ENCODE measurements around the gene ZNF576. TPM values are rescaled to one million over a fixed set of nuclear protein-coding genes. Genes with fewer than 3 reads are reported as not detected.

The ZNF576 gene, protein sequence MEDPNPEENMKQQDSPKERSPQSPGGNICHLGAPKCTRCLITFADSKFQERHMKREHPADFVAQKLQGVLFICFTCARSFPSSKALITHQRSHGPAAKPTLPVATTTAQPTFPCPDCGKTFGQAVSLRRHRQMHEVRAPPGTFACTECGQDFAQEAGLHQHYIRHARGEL
- total RNA-seq: 8.9 and 16.0 TPM in 2 replicates

DNA sequence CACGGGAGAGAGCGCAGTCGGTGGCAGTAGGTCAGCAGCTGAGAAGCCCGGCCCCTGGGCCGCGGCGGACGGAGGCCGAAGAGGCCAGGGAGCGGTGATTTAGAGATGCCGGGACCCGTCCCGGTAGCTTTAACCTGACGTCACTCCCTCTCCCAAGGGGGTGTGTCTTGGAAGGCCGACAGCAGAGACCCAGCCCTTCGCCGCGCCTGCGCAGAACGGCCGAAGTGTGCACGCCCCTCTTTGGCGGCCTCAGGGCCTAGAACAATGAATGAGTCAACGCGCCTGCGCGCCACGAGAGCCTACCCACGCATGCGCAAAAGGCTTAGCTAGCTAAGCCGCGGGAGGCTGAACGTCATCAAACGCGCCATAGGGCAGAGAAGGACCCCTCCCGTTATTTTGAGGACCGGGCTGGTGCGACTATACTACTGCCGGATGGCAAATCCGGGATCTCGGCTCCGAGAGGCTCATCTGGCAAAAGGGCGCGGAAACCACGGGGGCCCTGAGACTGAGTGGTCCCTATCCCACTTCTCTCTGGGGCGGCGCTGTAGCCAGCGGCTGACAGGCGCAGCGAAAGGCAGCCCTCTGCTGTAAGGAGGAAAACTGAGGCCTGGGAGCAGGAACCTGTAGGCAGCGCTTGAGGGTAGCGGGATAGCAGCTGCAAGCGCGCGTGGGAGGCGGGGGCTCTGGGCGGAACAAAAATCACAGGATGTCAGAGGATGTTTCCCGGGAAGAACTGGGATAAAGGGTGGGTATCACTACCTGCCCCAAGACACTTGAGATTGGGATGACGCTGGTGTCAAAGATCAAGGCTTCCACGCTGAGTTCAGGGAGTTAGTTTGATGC lies at the start of gene ZNF576, which contains the start of gene IRGQ:
TSS of gene ZNF576 (plus strand) at position 597 of the 843 bp plus-strand sequence. CDS start 514 bp downstream, outside the sequence.
TSS of gene IRGQ (minus strand) at position 136 of the 843 bp plus-strand sequence. CDS start 796 bp downstream, outside the sequence.

DNA sequence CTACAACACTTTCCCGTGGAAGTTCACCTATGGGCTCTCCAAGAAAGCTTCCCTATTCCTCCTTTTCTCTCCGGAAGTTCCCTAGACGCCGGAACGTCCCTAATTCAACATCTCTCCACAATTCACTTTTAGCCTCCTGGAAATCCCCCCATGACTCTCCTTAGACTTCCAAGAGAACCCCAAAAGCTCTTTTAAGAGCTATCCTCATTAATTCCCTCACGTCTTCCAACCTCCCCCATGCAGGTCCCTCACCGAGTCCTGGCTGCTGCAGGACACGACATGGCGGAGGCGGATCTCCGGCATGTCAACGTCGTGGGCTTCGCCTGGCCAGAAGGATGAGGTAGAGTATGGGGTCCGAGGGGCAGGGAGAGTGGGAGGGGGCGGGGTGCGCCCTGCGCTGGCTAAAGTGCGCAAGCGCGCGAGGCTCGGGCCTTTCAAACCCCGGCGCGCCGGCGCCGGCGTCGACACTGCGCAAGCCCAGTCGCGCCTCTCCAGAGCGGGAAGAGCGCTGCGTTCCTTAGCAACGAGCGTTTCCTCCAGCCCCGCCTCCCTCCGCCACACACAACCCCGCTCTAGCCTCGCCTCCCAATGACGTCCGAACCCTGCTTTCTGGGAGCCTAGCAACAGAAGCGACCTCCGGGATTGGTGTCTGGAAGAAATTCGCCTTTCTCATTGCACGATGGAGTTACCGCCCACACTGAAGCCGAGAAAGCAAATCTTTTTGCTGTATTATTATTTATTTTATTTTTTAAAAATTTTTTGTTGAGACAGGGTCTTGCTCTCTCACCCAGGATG lies 21.0 kb upstream of the ZNF576 start, which contains the start of the genes PINLYP and XRCC1:
TSS of gene PINLYP (plus strand) at position 646 of the 795 bp plus-strand sequence. CDS start 1,391 bp downstream, outside the sequence.
TSS of gene XRCC1 (minus strand) at position 372 of the 795 bp plus-strand sequence. CDS start at position 303, 69 bp downstream.

DNA sequence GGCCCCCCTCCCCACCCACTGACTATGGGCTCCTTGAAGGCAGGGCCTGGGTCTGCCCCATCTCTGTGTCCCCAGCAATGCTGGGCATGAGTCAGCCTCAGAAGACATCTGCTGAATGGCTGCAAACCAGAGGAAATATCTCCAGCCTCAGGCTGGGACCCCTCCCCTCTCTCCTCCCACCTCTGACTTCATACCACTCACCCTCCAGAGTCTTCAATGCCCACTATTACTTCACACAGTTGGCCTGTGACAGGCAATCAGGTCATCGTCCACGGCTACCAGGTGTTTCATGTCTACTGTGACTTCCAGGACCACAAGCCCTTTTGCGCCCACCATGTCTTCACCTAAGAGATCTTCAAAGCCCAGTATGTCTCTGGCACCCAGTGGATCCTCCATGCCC lies 15.4 kb downstream of the ZNF576 start, which contains the start of gene SRRM5:
TSS of gene SRRM5 (plus strand) at position 301 of the 400 bp plus-strand sequence. CDS start at position 335, 34 bp downstream.

DNA sequence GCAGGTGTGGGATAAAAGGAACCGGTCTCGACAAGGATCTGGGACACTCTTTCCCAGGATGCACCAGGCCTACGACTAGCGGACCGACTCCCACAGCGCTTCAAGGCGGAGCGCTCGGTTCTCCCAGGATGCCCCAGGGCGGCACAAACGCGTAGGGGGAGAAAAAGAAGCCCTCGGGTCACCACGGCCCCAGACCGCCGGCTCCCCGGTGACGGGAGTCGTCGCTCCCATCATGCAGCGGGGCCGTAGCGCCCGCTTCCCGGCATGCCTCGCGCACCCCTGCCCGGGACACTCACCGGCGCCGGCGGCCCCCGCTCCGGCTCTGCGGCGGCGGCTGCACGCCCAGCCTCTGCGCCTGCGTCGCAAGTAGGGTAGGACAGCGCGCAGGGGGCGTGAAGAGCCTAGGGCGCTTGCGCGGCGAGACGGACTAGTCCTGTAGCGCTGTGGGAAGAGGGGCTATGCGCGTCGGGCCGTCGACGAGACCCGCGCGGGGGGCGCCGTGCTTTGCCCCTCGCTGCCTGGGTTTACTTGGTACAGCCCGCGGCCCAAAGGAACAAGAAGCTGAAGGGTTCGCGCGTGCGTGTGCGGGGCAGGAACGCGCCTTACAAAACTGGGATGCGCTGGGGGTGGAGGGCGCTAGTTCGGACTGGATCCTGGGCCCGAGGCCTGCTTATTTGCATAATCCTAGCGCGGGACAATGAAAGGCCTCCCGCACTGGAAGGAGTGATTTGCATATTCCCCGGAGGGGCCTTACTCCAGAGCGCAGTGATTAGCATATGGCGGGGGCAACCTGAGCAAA lies 23.1 kb downstream of the ZNF576 start, which contains the start of gene ZNF428:
TSS of gene ZNF428 (minus strand) at position 368 of the 799 bp plus-strand sequence. CDS start 5,325 bp downstream, outside the sequence.

DNA sequence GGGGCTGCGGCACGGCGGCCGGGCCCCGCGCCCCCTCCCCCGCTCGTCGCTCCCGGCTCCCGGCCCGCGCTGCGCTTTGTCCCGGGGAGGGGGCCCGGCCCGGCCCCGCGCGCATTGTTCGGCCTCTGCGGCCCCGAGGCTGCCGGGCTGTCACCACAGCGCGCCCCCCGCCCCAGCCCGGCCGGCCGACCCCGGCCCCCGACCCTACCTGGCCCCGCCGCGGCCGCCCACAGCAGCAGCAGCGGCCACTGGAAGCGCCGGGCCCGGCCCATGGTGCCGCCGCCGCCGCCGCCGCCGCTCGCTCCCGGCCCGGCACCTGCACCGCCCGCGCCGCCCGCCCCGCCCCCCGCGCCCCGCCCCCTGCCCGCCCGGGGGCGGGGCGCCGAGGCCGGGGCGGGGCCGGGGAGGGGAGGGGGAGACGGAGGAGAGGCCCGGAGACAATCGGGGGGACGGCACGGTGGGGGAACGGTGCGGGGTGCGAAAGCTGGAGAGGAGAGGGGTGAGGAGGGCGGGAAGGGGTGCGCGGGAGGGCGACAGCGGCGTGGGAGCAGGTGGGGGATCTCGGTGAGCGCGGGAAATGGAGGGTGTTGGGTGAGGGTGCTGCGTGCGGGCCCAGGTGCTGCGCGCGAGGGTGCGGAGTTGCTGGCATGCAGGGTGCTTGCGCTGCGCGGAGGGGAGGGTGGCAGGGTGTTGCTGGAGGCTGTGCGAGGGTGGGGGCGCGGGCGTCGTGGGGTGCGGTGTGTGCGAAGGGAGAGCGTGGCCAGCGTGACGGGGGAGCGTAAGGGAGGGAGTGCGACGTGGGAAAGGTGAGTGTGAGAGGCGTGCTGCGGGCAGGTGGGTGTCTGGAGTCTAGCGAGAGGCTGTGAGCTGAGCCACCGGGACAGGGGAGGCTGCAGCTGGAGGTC lies 43.4 kb downstream of the ZNF576 start, which contains the start of gene CADM4:
TSS of gene CADM4 (minus strand) at position 332 of the 905 bp plus-strand sequence. CDS start at position 272, 60 bp downstream.

Other genes starting within 250 kb of the ZNF576 start
- gene CD177, start 242.9 kb upstream of the ZNF576 start, total RNA-seq: not detected in 2 replicates
- gene TEX101, start 181.7 kb upstream of the ZNF576 start, total RNA-seq: not detected in 2 replicates
- gene LYPD3, start 131.0 kb upstream of the ZNF576 start, total RNA-seq: 0.38 TPM in 1 of 2 replicates, not detected in the other
- 4.1 and 6.3 TPM in 2 replicates for gene PHLDB3, start 91.8 kb upstream of the ZNF576 start, total RNA-seq
- 61.3 and 106 TPM in 2 replicates for gene ETHE1, start 69.4 kb upstream of the ZNF576 start, total RNA-seq
- 0.16 and 0.76 TPM in 2 replicates for gene ZNF575, start 63.4 kb upstream of the ZNF576 start, total RNA-seq
- 34.4 and 45.0 TPM in 2 replicates for gene XRCC1, start 21.1 kb upstream of the ZNF576 start, total RNA-seq
- gene PINLYP, start 20.8 kb upstream of the ZNF576 start, total RNA-seq: 1.3 and 4.6 TPM in 2 replicates
- gene IRGQ, start 461 bp upstream of the ZNF576 start, total RNA-seq: 19.4 and 26.5 TPM in 2 replicates
- gene SRRM5, start 15.5 kb downstream of the ZNF576 start, total RNA-seq: 0.16 and 0.25 TPM in 2 replicates
- gene ZNF428, start 23.0 kb downstream of the ZNF576 start, total RNA-seq: 45.3 and 73.3 TPM in 2 replicates
- gene CADM4, start 43.3 kb downstream of the ZNF576 start, total RNA-seq: 24.4 and 39.2 TPM in 2 replicates
- gene PLAUR, start 73.6 kb downstream of the ZNF576 start, total RNA-seq: 40.7 and 139 TPM in 2 replicates
- gene IRGC, start 119.5 kb downstream of the ZNF576 start, total RNA-seq: not detected in 2 replicates
- gene SMG9, start 158.4 kb downstream of the ZNF576 start, total RNA-seq: 15.2 and 17.7 TPM in 2 replicates
- 0.81 and 3.0 TPM in 2 replicates for gene KCNN4, start 184.4 kb downstream of the ZNF576 start, total RNA-seq
- 0.13 and 0.33 TPM in 2 replicates for gene LYPD5, start 205.9 kb downstream of the ZNF576 start, total RNA-seq
- 2.1 and 3.0 TPM in 2 replicates for gene ZNF283, start 230.7 kb downstream of the ZNF576 start, total RNA-seq